Naive thymus-derived CD4-positive, alpha-beta T cell (primary cell): Measurements from ENCODE around the gene PSMA4. TPM values are rescaled to one million over a fixed set of nuclear protein-coding genes. Genes with fewer than 3 reads are reported as not detected.
"Not testable (repeated sequence)": the region's sequence is repeated elsewhere in the genome, so short reads cannot be mapped to it uniquely, and the experiment has no call there.

ENCODE experiments used
- ATAC-seq: fragments of 150-1000 bp; cut with Tn5 transposase; 2 replicates; pipeline ENCODE4 v1.10.0; 2021; ENCODE audit warnings: mild to moderate bottlenecking, moderate library complexity
- CTCF ChIA-PET: fragments of 350-600 bp; sonication (Branson Sonifier 250); formaldehyde crosslinking; loops from one replicate; lab custom pipeline; 2021; ENCODE audit warnings: antibody characterized with exemption; lab: Charles Lee
- POLR2A ChIA-PET: fragments of 350-600 bp; sonication (Branson Sonifier 250); formaldehyde crosslinking; loops from one replicate; lab custom pipeline; 2021; ENCODE audit warnings: antibody characterized with exemption, inconsistent platforms; lab: Charles Lee
- DNase-seq, 9 donors: peaks; one replicate each; pipeline versions ENCODE4 v3.0.0 to v3.0.0-alpha.2; 2020 to 2022; ENCODE audit warnings: mixed read lengths in 1 of 9
- H3K27ac ChIP-seq: one replicate; pipeline ENCODE4 v1.7.0; 2013; ENCODE audit warnings: mild to moderate bottlenecking, low read depth, low read length, moderate library complexity
- H3K27me3 ChIP-seq, 2 donors: one replicate each; pipeline ENCODE4 v1.7.0; 2013; ENCODE audit warnings: low read length in 2 of 2, mild to moderate bottlenecking in 2 of 2, moderate library complexity in 2 of 2; ENCODE audit not compliant: control insufficient read depth in 2 of 2, insufficient read depth in 2 of 2
- H3K36me3 ChIP-seq, 3 experiments: 1 replicate in 2 of 3; 2 replicates in 1 of 3; pipeline ENCODE4 v1.7.0; 2013; ENCODE audit warnings: low read length in 3 of 3, mild to moderate bottlenecking in 3 of 3, moderate library complexity in 1 of 3; ENCODE audit not compliant: insufficient read depth in 3 of 3, control insufficient read depth in 2 of 3
- H3K4me1 ChIP-seq, 2 donors: one replicate each; pipeline ENCODE4 v1.7.0; 2013; ENCODE audit warnings: low read length in 2 of 2, mild to moderate bottlenecking in 2 of 2, moderate library complexity in 1 of 2; ENCODE audit not compliant: control insufficient read depth in 2 of 2, insufficient read depth in 2 of 2
- H3K4me3 ChIP-seq: 2 replicates; pipeline ENCODE4 v1.7.0; 2013; ENCODE audit warnings: mild to moderate bottlenecking, low read length
- H3K9me3 ChIP-seq, 3 experiments: 1 replicate in 2 of 3; 2 replicates in 1 of 3; pipeline ENCODE4 v1.7.0; 2013; ENCODE audit warnings: low read length in 3 of 3; ENCODE audit not compliant: control insufficient read depth in 2 of 3
- H3K27ac Mint-ChIP-seq, 9 donors: one replicate each; pipeline ENCODE4 v1.8.0; 2020 to 2022; ENCODE audit warnings: mixed read lengths in 9 of 9, mild to moderate bottlenecking in 8 of 9, moderate library complexity in 5 of 9, inconsistent platforms in 2 of 9
- H3K27me3 Mint-ChIP-seq, 5 donors: one replicate each; pipeline ENCODE4 v1.8.0; 2021 to 2022; ENCODE audit warnings: mixed read lengths in 5 of 5, mild to moderate bottlenecking in 1 of 5
- H3K36me3 Mint-ChIP-seq, 5 donors: one replicate each; pipeline ENCODE4 v1.8.0; 2020 to 2022; ENCODE audit warnings: mixed read lengths in 5 of 5, mild to moderate bottlenecking in 3 of 5, inconsistent platforms in 1 of 5
- H3K4me1 Mint-ChIP-seq, 7 donors: one replicate each; pipeline ENCODE4 v1.8.0; 2020 to 2022; ENCODE audit warnings: mixed read lengths in 7 of 7, mild to moderate bottlenecking in 3 of 7, inconsistent platforms in 1 of 7
- H3K4me3 Mint-ChIP-seq, 10 donors: one replicate each; pipeline ENCODE4 v1.8.0; 2020 to 2022; ENCODE audit warnings: mild to moderate bottlenecking in 10 of 10, mixed read lengths in 10 of 10, moderate library complexity in 6 of 10, inconsistent platforms in 2 of 10
- H3K9me3 Mint-ChIP-seq, 11 donors: one replicate each; pipeline ENCODE4 v1.8.0; 2020 to 2022; ENCODE audit warnings: mixed read lengths in 11 of 11, mild to moderate bottlenecking in 4 of 11, inconsistent platforms in 1 of 11, moderate library complexity in 1 of 11
- intact Hi-C, 2 donors: fragments of 100-400 bp; cut with micrococcal nuclease; formaldehyde crosslinking; loops; one replicate each; pipeline ENCODE4 v1.15.1; 2023
- polyA plus RNA-seq, 2 donors: library from polyadenylated mRNA; unstranded; fragments of 300-500 nt; fragmentation: Illumina TruSeq; gene quantifications; one replicate each; pipeline ENCODE4 v1.2.3, GENCODE V29; 2021
- total RNA-seq, 6 experiments: library from RNA in 5 of 6; stranded (reverse) in 5 of 6; gene quantifications; 1 replicate in 5 of 6; 2 replicates in 1 of 6; pipeline ENCODE4 v1.2.3 and lab custom pipeline; 2021 to 2026

Gene PSMA4
- total and polyA plus RNA-seq, 7 experiments from 2014 or later: 69.6 to 284 (median 80.3) TPM

- Mint-ChIP-seq H3K9me3 (peaks cover 0 to 2% (median 0%) of the 10 kb centered on the region in 11 donors), H3K27me3 (peaks cover 0 to 16% (median 0%) of the 10 kb centered on the region in 5 donors), H3K4me1 (peaks cover 9 to 44% (median 31%) of the 10 kb centered on the region in 7 donors), H3K4me3 (peak overlapping the region; percentile 84 to 99 (median 93)), H3K27ac (peak overlapping the region in 8 of 9 donors; percentile 54 to 86 (median 72)), H3K36me3 (no peaks in the 10 kb centered on the region)
- H3K36me3 ChIP-seq: no peaks in the 10 kb centered on the region
- H3K27ac ChIP-seq: peak overlapping the region; percentile 53
- DNase-seq: no peak
- ATAC-seq: peak; percentile 31
- peak overlapping the region; percentile 70 for H3K4me3 ChIP-seq
- no peaks in the 10 kb centered on the region for H3K9me3 ChIP-seq
- H3K4me1 ChIP-seq: peaks cover 0 to 12% of the 10 kb centered on the region in 2 donors
- CTCF ChIA-PET: no interaction called here
- POLR2A ChIA-PET: interaction anchor here (2.2 to 3.4 kb wide), 2 partner anchors 32 to 70 kb away, joined by 8 to 20 read pairs; partner anchors contain the start of genes IREB2 and PSMA4
- intact Hi-C loops: loop anchor here (1.0 kb wide), 2 partner anchors 33 to 69 kb away; partner anchors contain the start of genes PSMA4 (in 2 of the 2) and IREB2 (in 1 of the 2)
- no peaks in the 10 kb centered on the region for H3K27me3 ChIP-seq
Observed at GRCh38 chr15:78507831-78508160, 32.4 kb upstream of the PSMA4 start.

- Mint-ChIP-seq H3K36me3 (peaks cover 0 to under 1% (median 0%) of the 10 kb centered on the region in 5 donors), H3K4me1 (peaks cover 9 to 44% (median 31%) of the 10 kb centered on the region in 7 donors), H3K27me3 (peaks cover 0 to 16% (median 0%) of the 10 kb centered on the region in 5 donors), H3K27ac (peak overlapping the region in 8 of 9 donors; percentile 54 to 86 (median 72)), H3K9me3 (peaks cover 0 to 2% (median 0%) of the 10 kb centered on the region in 11 donors), H3K4me3 (peak overlapping the region; percentile 84 to 99 (median 93))
- peaks cover 0 to 12% of the 10 kb centered on the region in 2 donors for H3K4me1 ChIP-seq
- ChIA-PET POLR2A (interaction anchor here (0.7 to 3.4 kb wide), 3 partner anchors 32 to 251 kb away, joined by 3 to 20 read pairs (median 8); partner anchors contain the start of genes IREB2 and PSMA4), CTCF (no interaction called here)
- H3K27ac ChIP-seq: peak overlapping the region; percentile 53
- no peaks in the 10 kb centered on the region for H3K27me3 ChIP-seq
- H3K36me3 ChIP-seq: no peaks in the 10 kb centered on the region
- DNase-seq (no peak), ATAC-seq (no peak)
- peak overlapping the region; percentile 70 for H3K4me3 ChIP-seq
- no peaks in the 10 kb centered on the region for H3K9me3 ChIP-seq
- intact Hi-C loops: no loop called here
Observed at GRCh38 chr15:78508272-78508671, 32.0 kb upstream of the PSMA4 start.

- peak in 5 of 9 donors; percentile 6 to 27 (median 17) for DNase-seq
- H3K9me3 ChIP-seq: no peaks in the 10 kb centered on the region
- peaks cover 0 to 12% of the 10 kb centered on the region in 2 donors for H3K4me1 ChIP-seq
- Mint-ChIP-seq H3K4me3 (peak overlapping the region in 9 of 10 donors; percentile 14 to 76 (median 60)), H3K27me3 (peaks cover 0 to 16% (median 0%) of the 10 kb centered on the region in 5 donors), H3K4me1 (peaks cover 9 to 44% (median 31%) of the 10 kb centered on the region in 7 donors), H3K27ac (peak overlapping the region in 8 of 9 donors; percentile 48 to 84 (median 59)), H3K36me3 (peaks cover 0 to 4% (median 0%) of the 10 kb centered on the region in 5 donors), H3K9me3 (no peaks in the 10 kb centered on the region)
- H3K27ac ChIP-seq: peak overlapping the region; percentile 11
- no peak for ATAC-seq
- POLR2A ChIA-PET: interaction anchor here (0.9 to 3.4 kb wide), 3 partner anchors 30 to 72 kb away, joined by 3 to 20 read pairs (median 8); partner anchors contain the start of genes IREB2 and PSMA4
- no peaks in the 10 kb centered on the region for H3K27me3 ChIP-seq
- CTCF ChIA-PET: interaction anchor here (0.6 kb wide), 1 partner anchor 9 kb away, joined by 3 read pairs; no protein-coding TSS in a partner anchor
- intact Hi-C loops: no loop called here
- no peaks in the 10 kb centered on the region for H3K36me3 ChIP-seq
- no peak overlapping the region for H3K4me3 ChIP-seq
Observed at GRCh38 chr15:78509726-78510312, 30.4 kb upstream of the PSMA4 start.

- DNase-seq, H3K27ac Mint-ChIP-seq, intact Hi-C loops, ATAC-seq, H3K27ac ChIP-seq, H3K9me3 Mint-ChIP-seq, H3K9me3 ChIP-seq, CTCF ChIA-PET, H3K27me3 ChIP-seq, H3K4me3 Mint-ChIP-seq, H3K36me3 ChIP-seq, H3K4me1 ChIP-seq, H3K27me3 Mint-ChIP-seq, H3K4me1 Mint-ChIP-seq, POLR2A ChIA-PET, H3K4me3 ChIP-seq: not testable (repeated sequence)
- peaks cover 0 to 42% (median 15%) of the 10 kb centered on the region in 5 donors for H3K36me3 Mint-ChIP-seq
Observed at GRCh38 chr15:78520035-78520434, 20.2 kb upstream of the PSMA4 start.

- Mint-ChIP-seq H3K27ac (no peak overlapping the region), H3K4me3 (no peak overlapping the region), H3K36me3 (peaks cover 0 to 40% (median 5%) of the 10 kb centered on the region in 5 donors), H3K4me1 (no peaks in the 10 kb centered on the region), H3K9me3 (peaks cover 0 to 4% (median 0%) of the 10 kb centered on the region in 11 donors), H3K27me3 (peaks cover 0 to 2% (median 0%) of the 10 kb centered on the region in 5 donors)
- Histone ChIP-seq H3K4me1 (no peaks in the 10 kb centered on the region), H3K9me3 (no peaks in the 10 kb centered on the region), H3K27ac (no peak overlapping the region), H3K36me3 (no peaks in the 10 kb centered on the region), H3K4me3 (no peak overlapping the region), H3K27me3 (no peaks in the 10 kb centered on the region)
- ChIA-PET CTCF (no interaction called here), POLR2A (no interaction called here)
- intact Hi-C loops: no loop called here
- no peak for DNase-seq
- no peak for ATAC-seq
Observed at GRCh38 chr15:78524230-78524629, 16.0 kb upstream of the PSMA4 start.

- no peak for DNase-seq
- Mint-ChIP-seq H3K4me3 (no peak overlapping the region), H3K36me3 (peaks cover 0 to 36% (median 5%) of the 10 kb centered on the region in 5 donors), H3K9me3 (peaks cover 0 to 4% (median 0%) of the 10 kb centered on the region in 11 donors), H3K27me3 (peaks cover 0 to 2% (median 0%) of the 10 kb centered on the region in 5 donors), H3K4me1 (no peaks in the 10 kb centered on the region), H3K27ac (no peak overlapping the region)
- H3K27ac ChIP-seq: no peak overlapping the region
- intact Hi-C loops: no loop called here
- H3K4me1 ChIP-seq: no peaks in the 10 kb centered on the region
- POLR2A ChIA-PET: interaction anchor here (1.0 kb wide), 1 partner anchor 14 kb away, joined by 3 read pairs; no protein-coding TSS in a partner anchor
- H3K4me3 ChIP-seq: no peak overlapping the region
- H3K27me3 ChIP-seq: no peaks in the 10 kb centered on the region
- H3K36me3 ChIP-seq: no peaks in the 10 kb centered on the region
- CTCF ChIA-PET: no interaction called here
- no peak for ATAC-seq
- H3K9me3 ChIP-seq: no peaks in the 10 kb centered on the region
Observed at GRCh38 chr15:78527325-78527724, 12.9 kb upstream of the PSMA4 start.
